Kidney (tissue), 14 donors: ENCODE measurements around the gene CLDN14. TPM values are rescaled to one million over a fixed set of nuclear protein-coding genes. Genes with fewer than 3 reads are reported as not detected.

Experiments used
- DNase-seq, 5 donors: peaks; one replicate each; pipeline ENCODE4 v3.0.0-alpha.2; 2013 to 2020
- FAIRE-seq: peaks from 2 replicates; lab custom pipeline; 2012; peaks lifted over from hg19 to GRCh38; lab: Jason Lieb, UNC
- H3K27ac ChIP-seq, 2 donors: one replicate each; pipeline ENCODE4 v1.7.0; 2013; ENCODE audit warnings: low read depth in 2 of 2, low read length in 2 of 2, inconsistent platforms in 1 of 2
- H3K27me3 ChIP-seq: one replicate; pipeline ENCODE4 v1.7.1; 2013; ENCODE audit warnings: low read length, inconsistent platforms; ENCODE audit not compliant: control insufficient read depth, insufficient read depth
- H3K36me3 ChIP-seq, 3 donors: one replicate each; pipeline versions ENCODE4 v1.7.0 to v1.7.1; 2013; ENCODE audit warnings: low read length in 3 of 3, control low read depth in 1 of 3, inconsistent platforms in 1 of 3; ENCODE audit not compliant: insufficient read depth in 3 of 3, control insufficient read depth in 2 of 3
- H3K4me1 ChIP-seq, 3 donors: one replicate each; pipeline versions ENCODE4 v1.7.0 to v1.7.1; 2013; ENCODE audit warnings: low read length in 3 of 3, inconsistent platforms in 1 of 3, low read depth in 1 of 3; ENCODE audit not compliant: control insufficient read depth in 2 of 3, insufficient read depth in 2 of 3
- H3K4me3 ChIP-seq, 3 donors: one replicate each; pipeline versions ENCODE4 v1.7.0 to v1.8.1; 2013; ENCODE audit warnings: low read length in 3 of 3, control low read depth in 1 of 3, inconsistent platforms in 1 of 3
- H3K9ac ChIP-seq, 3 donors: one replicate each; pipeline versions ENCODE4 v1.7.0 to v1.7.1; 2013; ENCODE audit warnings: low read length in 3 of 3, control low read depth in 1 of 3, inconsistent platforms in 1 of 3
- H3K9me3 ChIP-seq, 3 donors: one replicate each; pipeline versions ENCODE4 v1.7.0 to v1.7.1; 2013; ENCODE audit warnings: low read length in 3 of 3, control low read depth in 1 of 3, inconsistent platforms in 1 of 3; ENCODE audit not compliant: control insufficient read depth in 2 of 3, insufficient read depth in 1 of 3
- CTCF ChIP-seq: IDR thresholded peaks from 3 replicates; pipeline ENCODE4 v1.5.1; 2012; ENCODE audit warnings: mild to moderate bottlenecking, moderate library complexity, borderline replicate concordance; ENCODE audit not compliant: insufficient read depth; ENCODE audit errors: extremely low read depth
- intact Hi-C: fragments of 100-400 bp; cut with DNase I; formaldehyde crosslinking; loops from one replicate; pipeline ENCODE4 v1.11.1; 2022
- polyA plus RNA-seq: library from polyadenylated mRNA; stranded (reverse); fragments of 350-450 nt; fragmentation: Illumina TruSeq; extraction: RNeasy Lipid Tissue Mini Kit (QIAGEN cat#74804); gene quantifications from one replicate; pipeline ENCODE4 v1.2.3, GENCODE V29; 2014; ENCODE audit warnings: low read depth, low replicate concordance; ENCODE audit not compliant: insufficient read depth
- total RNA-seq: library from RNA; stranded (reverse); fragmentation: NEBNext Ultra II Directional; extraction: Animal tissue kit (Norgen Biotek cat#: 25700); gene quantifications from one replicate; pipeline ENCODE4 v1.2.1, GENCODE V29; 2021
- donor health status: control.
- donor health status: control.
- donor health status: control.
- donor health status: control.
- donor health status: control.
- donor health status: DM: yes; HTN: yes; CAD: no.
- donor health status: Normal renal cell carcinoma (clear cell type).

Gene CLDN14
- total and polyA plus RNA-seq, 2 donors from 2014 or later: 8.7 to 10.0 TPM

- H3K4me1 ChIP-seq: no peaks in the 10 kb centered on the region
- H3K9me3 ChIP-seq: no peaks in the 10 kb centered on the region
- no peak overlapping the region for H3K27ac ChIP-seq
- H3K27me3 ChIP-seq: no peaks in the 10 kb centered on the region
- no peak overlapping the region for H3K4me3 ChIP-seq
- intact Hi-C loops: no loop called here
- H3K36me3 ChIP-seq: no peaks in the 10 kb centered on the region
- DNase-seq (no peak), FAIRE-seq (no peak)
- no peak overlapping the region for H3K9ac ChIP-seq
- TF ChIP-seq CTCF: no peak
Observed at GRCh38 chr21:36489103-36489775, 9.3 kb upstream of the CLDN14 start.

GRCh38 chr21:36487641-36488307 is 7.9 kb upstream of the CLDN14 start:
- DNase-seq (no peak), FAIRE-seq (no peak)
- Histone ChIP-seq H3K27ac (no peak overlapping the region), H3K9ac (no peak overlapping the region), H3K4me1 (no peaks in the 10 kb centered on the region), H3K27me3 (no peaks in the 10 kb centered on the region), H3K9me3 (no peaks in the 10 kb centered on the region), H3K36me3 (no peaks in the 10 kb centered on the region), H3K4me3 (no peak overlapping the region)
- intact Hi-C loops: no loop called here
- TF ChIP-seq CTCF: no peak

DNA sequence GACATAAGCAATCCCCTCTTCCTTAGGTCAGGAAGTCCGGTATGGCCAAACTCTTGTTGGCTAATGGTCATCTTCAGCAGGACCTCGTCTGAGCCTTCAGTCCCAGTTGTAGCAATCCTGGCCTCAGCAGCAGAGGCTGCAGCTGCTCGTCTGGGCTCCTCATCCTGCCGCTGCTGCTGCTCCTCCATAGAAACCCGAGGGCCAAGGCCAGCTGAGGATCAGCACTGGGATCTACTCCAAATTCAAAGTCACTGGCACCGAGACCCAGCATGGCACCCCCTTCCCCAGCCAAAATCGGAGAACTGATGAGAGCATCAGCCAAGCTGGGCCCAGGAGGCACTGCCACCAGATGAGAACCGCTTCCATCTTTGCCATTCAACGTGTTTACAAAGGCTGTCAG is 6.3 kb upstream of the CLDN14 start:
- DNase-seq: no peak
- no peak for FAIRE-seq

More for the DNA sequence above, 6.3 kb upstream of the CLDN14 start:
- no peaks in the 10 kb centered on the region for H3K9me3 ChIP-seq
- TF ChIP-seq CTCF: no peak
- H3K27ac ChIP-seq: no peak overlapping the region
- intact Hi-C loops: no loop called here
- no peaks in the 10 kb centered on the region for H3K36me3 ChIP-seq
- no peaks in the 10 kb centered on the region for H3K27me3 ChIP-seq
- no peaks in the 10 kb centered on the region for H3K4me1 ChIP-seq
- H3K4me3 ChIP-seq: no peak overlapping the region
- no peak overlapping the region for H3K9ac ChIP-seq
